ENCODE measurements around the gene GOLPH3L. TPM values are rescaled to one million over a fixed set of nuclear protein-coding genes. Genes with fewer than 3 reads are reported as not detected.

GOLPH3L gene
- polyA plus RNA-seq, 2 of the 4 experiments (the other 2 are of a cell fraction): 32.3 to 41.8 TPM

DNA sequence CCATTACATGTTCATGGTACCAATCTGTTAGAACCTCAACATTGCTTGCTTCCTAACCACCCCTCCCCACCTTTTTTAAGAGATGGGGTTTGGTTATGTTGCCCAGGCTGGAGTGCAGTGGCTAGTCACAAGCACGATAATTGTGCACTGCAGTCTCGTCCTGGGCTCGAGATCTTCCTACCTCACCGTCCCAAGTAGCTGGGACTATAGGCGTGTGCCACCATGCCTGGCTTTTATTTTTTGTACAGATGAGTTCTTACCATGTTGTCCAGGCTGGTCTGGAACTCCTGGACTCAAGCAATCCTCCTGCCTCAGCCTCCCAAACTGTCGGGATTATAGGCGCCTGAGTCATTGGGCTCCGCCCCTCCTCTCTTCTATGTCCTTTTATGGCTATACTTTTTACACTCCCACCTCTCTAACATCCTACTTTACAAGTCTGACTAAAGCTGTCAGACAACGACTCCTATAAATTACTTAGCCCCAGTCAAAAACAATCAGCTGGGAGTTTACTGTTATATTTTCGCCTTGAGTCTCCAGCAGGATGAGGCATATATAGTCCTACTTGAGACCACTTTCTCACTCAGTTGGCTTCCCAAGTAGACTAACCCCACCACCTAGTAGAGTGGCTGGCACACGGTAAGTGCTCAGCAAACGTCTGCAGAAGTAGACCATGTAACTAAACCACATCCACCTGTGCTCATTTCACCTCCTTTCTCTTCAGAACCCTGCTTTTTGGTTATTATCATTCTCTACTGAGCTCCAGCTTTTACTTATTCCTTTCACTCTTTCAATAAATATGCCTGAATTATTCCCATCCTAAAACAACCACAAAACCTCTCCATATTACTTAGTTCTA, 81.4 kb downstream of the GOLPH3L start:
- TF ChIP-seq RNF2 (IDR thresholded peaks at IDR 0.05; ENCODE audit: borderline replicate concordance, low read depth): no peak
- TF ChIP-seq PHF8 (IDR thresholded peaks at IDR 0.05; ENCODE audit: borderline replicate concordance, low read depth): no peak
- no peak for TF ChIP-seq CHD4 (IDR thresholded peaks at IDR 0.05; ENCODE audit: borderline replicate concordance)
- TF ChIP-seq BCL3 (IDR thresholded peaks at IDR 0.05): no peak
- TF ChIP-seq EHMT2 (IDR thresholded peaks at IDR 0.05; ENCODE audit: low read depth): no peak
- TF ChIP-seq KDM5A (IDR thresholded peaks at IDR 0.05): no peak
- no peak for TF ChIP-seq CEBPB (IDR thresholded peaks at IDR 0.05)
- no peak for TF ChIP-seq HES2 (IDR thresholded peaks at IDR 0.05)
- no peak for TF ChIP-seq ZFP36 (IDR thresholded peaks at IDR 0.05; ENCODE audit: borderline replicate concordance, partially characterized antibody)
- no peak for TF ChIP-seq HOXB13 (CRISPR knock-in tag; IDR thresholded peaks at IDR 0.05; ENCODE audit: low read depth)
- TF ChIP-seq, protein P1, sequence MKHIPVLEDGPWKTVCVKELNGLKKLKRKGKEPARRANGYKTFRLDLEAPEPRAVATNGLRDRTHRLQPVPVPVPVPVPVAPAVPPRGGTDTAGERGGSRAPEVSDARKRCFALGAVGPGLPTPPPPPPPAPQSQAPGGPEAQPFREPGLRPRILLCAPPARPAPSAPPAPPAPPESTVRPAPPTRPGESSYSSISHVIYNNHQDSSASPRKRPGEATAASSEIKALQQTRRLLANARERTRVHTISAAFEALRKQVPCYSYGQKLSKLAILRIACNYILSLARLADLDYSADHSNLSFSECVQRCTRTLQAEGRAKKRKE (CRISPR knock-in tag; IDR thresholded peaks at IDR 0.05; ENCODE audit: low read depth): no peak
- TF ChIP-seq POLR2A (IDR thresholded peaks at IDR 0.05; ENCODE audit: low read length): no peak
- TF ChIP-seq RARB (CRISPR knock-in tag; IDR thresholded peaks at IDR 0.05): no peak
- TF ChIP-seq RAD21 (conservative IDR thresholded peaks at IDR 0.05 in 1 of 2, IDR thresholded peaks at IDR 0.05 in 1 of 2): no peak
- no peak for TF ChIP-seq TP53 (CRISPR knock-in tag; IDR thresholded peaks at IDR 0.05)
- no peak for TF ChIP-seq ZC3H11A (IDR thresholded peaks at IDR 0.05)
- no peak for TF ChIP-seq EHF (CRISPR knock-in tag; IDR thresholded peaks at IDR 0.05)
- TF ChIP-seq, protein P2, sequence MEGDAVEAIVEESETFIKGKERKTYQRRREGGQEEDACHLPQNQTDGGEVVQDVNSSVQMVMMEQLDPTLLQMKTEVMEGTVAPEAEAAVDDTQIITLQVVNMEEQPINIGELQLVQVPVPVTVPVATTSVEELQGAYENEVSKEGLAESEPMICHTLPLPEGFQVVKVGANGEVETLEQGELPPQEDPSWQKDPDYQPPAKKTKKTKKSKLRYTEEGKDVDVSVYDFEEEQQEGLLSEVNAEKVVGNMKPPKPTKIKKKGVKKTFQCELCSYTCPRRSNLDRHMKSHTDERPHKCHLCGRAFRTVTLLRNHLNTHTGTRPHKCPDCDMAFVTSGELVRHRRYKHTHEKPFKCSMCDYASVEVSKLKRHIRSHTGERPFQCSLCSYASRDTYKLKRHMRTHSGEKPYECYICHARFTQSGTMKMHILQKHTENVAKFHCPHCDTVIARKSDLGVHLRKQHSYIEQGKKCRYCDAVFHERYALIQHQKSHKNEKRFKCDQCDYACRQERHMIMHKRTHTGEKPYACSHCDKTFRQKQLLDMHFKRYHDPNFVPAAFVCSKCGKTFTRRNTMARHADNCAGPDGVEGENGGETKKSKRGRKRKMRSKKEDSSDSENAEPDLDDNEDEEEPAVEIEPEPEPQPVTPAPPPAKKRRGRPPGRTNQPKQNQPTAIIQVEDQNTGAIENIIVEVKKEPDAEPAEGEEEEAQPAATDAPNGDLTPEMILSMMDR (IDR thresholded peaks at IDR 0.05): no peak
- no peak for TF ChIP-seq NPAS2 (CRISPR knock-in tag; IDR thresholded peaks at IDR 0.05; ENCODE audit: borderline replicate concordance)
- Histone ChIP-seq H3K4me1 (peaks cover 61% of the 10 kb centered on the region), H3K4me3 (no peak overlapping the region), H3K27ac (peak overlapping the region; percentile 89 to 95), H3K4me2 (no peak overlapping the region), H3K9me3 (peaks cover 2% of the 10 kb centered on the region; the same call in 1 of the 3 replicates)
- DNase-seq (ENCODE audit: low read depth in 1 of 2, low spot score in 1 of 2) (peak in 1 of 2 experiments; percentile 29), FAIRE-seq (no peak), ATAC-seq (no peak)
- CTCF ChIA-PET: interaction anchor here (1.2 to 7.2 kb wide), 5 partner anchors 12 to 197 kb away, joined by 3 to 48 read pairs (median 6); partner anchors contain the start of gene MCL1
- POLR2A ChIA-PET: interaction anchor here (1.1 to 2.0 kb wide), 3 partner anchors 14 to 53 kb away, joined by 5 to 8 read pairs (median 8); partner anchors contain the start of genes ENSA and MCL1
- WGBS (ENCODE audit: missing lambda C conversion rate): 89% methylated on average over 12 of the region's 12 CpGs

All from A549 (cell line).